GM18870 (cell line): ENCODE measurements around the gene CNNM1.

ENCODE experiments used
- ATAC-seq: cut with Tn5 transposase; IDR thresholded peaks from one replicate; pipeline ENCODE4 v1.9.1; 2021; ENCODE audit warnings: moderate library complexity; ENCODE audit not compliant: unreplicated experiment

Gene CNNM1

DNA sequence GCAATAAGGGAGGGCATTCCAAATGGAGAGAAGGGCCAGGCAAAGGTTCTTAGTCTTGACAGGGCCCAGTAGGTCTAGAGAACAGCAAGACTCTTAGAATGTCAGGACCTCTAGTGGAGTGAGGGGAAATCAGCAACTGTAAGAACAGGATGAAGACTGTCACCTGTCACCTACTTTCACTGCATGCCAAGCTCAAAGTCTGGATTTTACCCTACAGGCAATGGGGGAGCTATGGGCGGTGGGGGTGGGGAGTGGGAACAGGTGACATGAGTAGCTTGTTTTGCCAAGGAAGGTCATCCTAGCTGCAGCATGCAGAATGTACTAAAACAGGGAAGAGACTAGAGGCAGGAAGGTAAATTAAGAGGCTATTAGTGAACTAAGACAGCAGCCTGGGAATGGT lies 82.9 kb downstream of the CNNM1 start:
- ATAC-seq: no peak

DNA sequence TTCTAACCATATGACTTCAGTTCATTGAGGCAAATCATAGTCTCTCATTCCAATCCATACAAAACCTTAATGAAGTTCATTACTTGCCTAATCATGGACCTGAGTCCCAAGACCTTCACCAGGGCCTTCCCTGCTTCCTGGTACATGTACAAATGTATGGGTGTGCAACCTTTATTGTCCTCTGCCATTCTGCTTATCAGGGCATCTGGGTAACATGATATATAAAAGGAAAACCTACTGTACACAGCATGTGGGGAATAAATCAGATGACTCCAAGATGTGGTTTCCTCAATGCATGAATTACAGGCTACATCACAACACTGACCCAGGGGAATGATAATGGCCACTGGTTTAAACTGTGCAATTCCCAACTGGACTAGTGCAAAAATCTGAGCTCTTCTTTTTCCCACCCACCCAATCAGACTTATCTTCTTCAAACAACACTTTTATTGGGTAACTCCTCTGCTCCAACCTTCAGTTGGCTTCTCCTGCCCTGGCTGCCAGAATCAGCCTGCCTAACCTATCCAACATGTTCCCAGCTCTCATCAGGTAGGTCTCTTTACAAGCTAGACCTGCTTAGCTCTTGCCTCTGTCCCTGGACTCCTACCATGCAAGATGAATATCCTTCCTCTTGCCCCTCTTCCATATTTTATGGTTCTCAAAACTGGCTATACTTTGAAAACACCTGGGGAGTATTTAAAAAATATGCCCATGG lies 89.9 kb downstream of the CNNM1 start:
- no peak for ATAC-seq

GRCh38 chr10:99419688-99420087 lies 90.5 kb downstream of the CNNM1 start:
- ATAC-seq: no peak

DNA sequence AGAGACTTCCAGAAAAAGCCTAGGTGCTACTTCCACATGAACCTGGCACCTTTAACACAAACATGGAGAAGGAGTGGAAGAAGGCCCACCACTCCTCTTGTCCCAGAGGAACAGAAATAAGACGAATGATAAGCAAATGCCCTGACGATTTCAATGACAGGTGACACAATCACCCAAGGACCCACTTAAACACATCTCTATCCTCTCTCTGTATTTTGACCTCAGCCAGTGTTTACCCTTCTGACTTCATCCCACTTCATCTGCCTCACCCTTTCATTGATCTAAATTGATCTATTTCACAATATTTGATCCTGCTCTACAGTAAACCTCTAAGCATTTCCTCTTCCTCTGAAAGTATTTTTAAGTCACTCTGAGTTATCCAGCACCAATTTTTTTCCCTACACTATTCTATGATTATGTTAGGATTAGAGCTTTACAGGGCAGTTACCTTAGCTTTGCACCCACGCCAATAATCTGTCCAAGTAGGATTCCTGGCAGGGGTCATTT lies 92.1 kb downstream of the CNNM1 start:
- ATAC-seq: no peak

DNA sequence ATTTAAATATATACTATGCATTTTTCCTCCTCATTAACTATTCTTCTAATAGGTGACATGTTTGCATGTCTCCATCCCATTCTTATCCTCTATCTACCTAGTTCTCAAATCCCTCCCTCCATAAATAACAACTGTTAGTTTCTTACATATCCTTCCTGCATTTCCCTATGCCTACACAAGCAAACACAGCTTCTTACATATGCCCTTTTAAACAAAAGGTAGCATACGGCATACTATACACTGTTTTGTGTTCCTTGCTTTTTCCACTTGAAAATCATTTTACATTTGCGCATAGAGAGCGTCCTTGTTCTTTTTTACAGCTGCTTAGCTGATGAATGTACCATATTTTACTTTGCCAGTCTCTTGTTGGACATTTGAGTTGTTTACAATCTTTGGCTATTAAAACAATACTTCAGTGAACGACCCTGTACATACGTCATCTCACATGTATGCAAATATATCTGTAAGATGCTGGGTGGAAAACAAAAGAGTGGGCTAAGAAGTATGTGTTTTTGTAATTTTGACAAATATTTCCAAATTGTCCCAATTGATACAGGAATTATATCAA lies 93.5 kb downstream of the CNNM1 start:
- no peak for ATAC-seq

- no peak for ATAC-seq
These were observed 95.5 kb downstream of the CNNM1 start for GRCh38 chr10:99424656-99425055.

GRCh38 chr10:99425204-99425603 lies 96.0 kb downstream of the CNNM1 start:
- ATAC-seq: no peak

DNA sequence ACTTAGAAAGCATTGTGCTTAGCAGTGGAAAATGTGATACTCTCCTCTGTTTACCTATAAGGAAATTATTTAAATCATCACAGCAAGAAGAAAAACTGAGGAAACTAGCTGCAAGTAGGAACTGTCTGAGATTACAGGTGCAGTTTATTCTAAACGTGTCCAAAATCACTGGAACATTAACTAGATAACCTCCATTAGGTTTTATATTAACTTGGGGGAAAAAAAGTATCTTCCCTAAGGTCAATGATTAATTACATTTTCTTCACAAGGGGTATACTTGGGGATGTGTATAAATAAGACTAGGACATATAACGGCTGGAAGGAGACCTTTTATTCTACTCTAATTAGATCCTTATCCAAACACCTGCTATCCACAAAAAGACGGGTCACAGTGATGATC lies 97.5 kb downstream of the CNNM1 start:
- ATAC-seq: no peak

DNA sequence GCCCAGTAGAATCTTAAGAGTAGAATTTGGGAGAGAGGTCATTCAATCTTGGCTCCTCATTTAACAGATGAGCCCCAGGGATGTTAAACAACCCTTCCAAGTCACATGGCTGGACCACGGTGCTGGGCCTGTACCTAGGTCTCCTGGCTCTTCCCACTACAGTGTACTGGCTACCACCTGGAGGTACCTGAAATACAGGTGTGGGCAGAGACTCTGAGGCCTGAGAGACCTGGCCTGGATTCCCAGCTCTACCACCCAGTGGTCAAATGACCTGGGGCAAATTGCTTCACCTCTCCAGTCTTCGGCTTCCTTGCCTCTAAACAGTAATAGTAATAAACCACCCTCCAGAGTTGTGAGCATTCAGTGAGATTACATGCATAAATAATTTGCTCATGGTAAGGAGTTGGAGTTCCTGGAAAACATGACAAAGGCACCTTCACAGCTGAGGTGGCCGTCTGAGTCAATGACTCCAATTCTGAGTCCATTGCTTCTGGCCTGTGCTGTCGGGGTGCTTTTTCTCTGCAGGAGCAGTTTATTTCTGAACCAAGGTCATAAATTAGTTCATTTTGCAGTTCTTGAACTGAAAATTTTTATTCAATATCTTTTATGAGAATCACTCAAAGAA lies 98.5 kb downstream of the CNNM1 start:
- ATAC-seq: no peak

GRCh38 chr10:99429517-99430095 lies 100.5 kb downstream of the CNNM1 start:
- no peak for ATAC-seq

GRCh38 chr10:99430116-99430450 lies 100.9 kb downstream of the CNNM1 start:
- ATAC-seq: no peak

DNA sequence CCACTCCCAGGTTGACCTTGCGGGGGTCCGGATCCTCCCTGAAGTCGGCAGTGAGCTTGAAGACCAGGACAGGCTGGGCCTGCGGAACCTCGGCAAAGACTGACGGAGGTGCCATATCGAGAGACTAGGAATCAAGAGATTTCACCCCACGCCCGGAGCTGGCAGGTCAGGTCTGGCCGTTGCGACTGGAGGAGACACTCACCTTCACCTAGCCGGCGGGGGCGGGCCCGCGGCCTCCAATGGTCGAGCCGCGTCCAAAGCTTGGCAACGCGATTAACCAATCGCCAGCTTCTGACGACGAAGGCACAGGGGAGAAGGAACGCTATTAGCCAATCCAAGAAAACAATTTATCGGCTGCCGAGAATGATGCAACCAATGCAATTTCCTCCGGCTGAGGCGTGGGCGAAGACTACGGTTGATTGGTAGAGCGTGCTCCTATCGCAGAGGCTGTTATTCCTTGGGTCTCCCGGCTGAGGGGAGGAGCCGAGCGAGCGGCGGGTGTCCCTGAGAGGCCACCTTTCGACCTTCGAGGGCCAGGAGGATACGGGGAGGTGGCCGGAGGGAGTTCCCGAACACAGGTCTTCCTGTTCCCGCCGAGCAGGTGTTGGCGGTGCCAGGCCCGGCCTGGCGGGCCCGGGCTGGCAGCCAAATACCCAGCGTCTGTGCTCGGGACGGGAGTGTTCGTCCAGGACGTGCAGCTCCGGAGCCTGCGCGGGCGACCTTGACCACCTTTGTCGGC lies 101.5 kb downstream of the CNNM1 start, which contains the start of gene GOT1:
Gene GOT1 (minus strand): TSS at position 174 of the 739 bp plus-strand sequence. CDS start 59 bp downstream, at position 115.
- ATAC-seq: peak; percentile 98

- no peak for ATAC-seq
These were observed 102.1 kb downstream of the CNNM1 start for GRCh38 chr10:99431190-99431760.

GRCh38 chr10:99432047-99432446 lies 102.9 kb downstream of the CNNM1 start:
- ATAC-seq: no peak

GRCh38 chr10:99432881-99433280 lies 103.7 kb downstream of the CNNM1 start:
- ATAC-seq: no peak

DNA sequence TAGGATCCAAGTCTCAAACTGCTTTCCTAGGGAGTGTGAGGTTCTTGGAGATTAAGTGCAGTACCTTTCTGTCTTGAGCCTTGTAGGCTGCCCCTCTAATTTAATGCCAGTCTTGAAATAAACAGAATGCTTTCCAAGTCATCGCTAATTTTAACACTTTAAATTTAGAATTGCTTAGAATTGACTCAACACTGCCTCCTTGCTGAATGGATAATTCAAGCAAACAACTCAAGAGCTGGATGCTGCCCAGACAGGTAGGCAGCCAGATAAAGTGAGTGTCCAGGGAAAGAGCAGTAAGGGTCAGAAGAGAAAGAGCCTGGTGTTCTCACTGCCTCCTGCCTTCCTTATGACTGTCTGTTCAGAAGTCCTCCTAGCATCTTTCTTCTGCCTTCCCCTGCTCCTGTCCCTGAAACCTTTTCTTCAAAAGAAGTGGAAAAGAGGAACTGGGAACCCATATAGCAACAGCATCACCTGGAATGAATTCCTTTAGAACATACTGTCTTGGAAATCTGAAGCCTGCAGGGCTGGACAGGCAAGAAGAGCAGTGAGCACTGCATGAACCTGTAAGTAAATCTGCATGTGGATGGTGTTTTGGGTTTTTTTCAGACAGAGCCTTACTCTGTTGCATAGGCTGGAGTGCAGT lies 104.3 kb downstream of the CNNM1 start:
- no peak for ATAC-seq

- ATAC-seq: peak; percentile 59
These were observed 107.0 kb downstream of the CNNM1 start for GRCh38 chr10:99435986-99436638.

DNA sequence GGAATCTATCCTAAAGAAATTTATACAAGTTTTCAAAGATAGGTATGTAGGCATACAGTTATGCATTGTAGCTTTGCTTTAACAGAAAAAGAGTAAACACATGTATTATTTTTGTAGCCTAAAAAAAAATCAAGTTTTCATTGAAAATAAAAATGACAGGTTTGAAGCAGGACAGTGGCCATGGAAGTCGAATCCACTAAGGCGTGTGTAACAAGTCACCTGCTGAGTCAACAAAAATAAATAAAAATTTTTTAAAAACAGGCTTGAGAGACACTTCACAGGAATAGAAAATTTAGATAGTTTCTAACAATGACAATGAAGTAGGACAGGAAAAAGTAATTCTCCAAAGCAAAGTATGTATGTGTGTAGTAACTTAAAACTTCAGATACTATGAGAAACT lies 109.7 kb downstream of the CNNM1 start:
- ATAC-seq: no peak

GRCh38 chr10:99442394-99442793 lies 113.2 kb downstream of the CNNM1 start:
- ATAC-seq: no peak

- ATAC-seq: no peak
These were observed 114.3 kb downstream of the CNNM1 start for GRCh38 chr10:99443500-99443899.
